ENCODE measurements around the gene MAD2L1BP.

DNA sequence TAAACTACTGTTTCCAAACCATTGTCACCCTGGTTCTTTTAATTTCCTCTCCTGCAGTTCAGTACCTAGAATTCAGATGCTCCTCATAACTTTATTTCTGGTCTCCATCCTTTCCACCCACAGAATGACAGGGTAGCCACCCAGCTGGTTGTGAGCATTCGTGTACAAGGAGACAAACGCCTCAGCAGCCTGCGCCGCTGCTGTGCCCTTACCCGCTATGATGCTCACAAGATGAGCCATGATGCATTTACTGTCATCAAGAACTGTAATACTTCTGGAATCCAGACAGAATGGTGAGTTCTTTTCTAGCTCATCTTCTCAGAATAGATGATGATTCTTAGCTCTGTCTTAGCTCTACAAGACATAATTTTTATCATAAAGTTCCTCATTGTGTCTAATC, 25.2 kb upstream of the MAD2L1BP start:
- TF ChIP-seq JUN (CRISPR knock-in tag; IDR thresholded peaks at IDR 0.05): no peak
- TF ChIP-seq, protein P1, sequence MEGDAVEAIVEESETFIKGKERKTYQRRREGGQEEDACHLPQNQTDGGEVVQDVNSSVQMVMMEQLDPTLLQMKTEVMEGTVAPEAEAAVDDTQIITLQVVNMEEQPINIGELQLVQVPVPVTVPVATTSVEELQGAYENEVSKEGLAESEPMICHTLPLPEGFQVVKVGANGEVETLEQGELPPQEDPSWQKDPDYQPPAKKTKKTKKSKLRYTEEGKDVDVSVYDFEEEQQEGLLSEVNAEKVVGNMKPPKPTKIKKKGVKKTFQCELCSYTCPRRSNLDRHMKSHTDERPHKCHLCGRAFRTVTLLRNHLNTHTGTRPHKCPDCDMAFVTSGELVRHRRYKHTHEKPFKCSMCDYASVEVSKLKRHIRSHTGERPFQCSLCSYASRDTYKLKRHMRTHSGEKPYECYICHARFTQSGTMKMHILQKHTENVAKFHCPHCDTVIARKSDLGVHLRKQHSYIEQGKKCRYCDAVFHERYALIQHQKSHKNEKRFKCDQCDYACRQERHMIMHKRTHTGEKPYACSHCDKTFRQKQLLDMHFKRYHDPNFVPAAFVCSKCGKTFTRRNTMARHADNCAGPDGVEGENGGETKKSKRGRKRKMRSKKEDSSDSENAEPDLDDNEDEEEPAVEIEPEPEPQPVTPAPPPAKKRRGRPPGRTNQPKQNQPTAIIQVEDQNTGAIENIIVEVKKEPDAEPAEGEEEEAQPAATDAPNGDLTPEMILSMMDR (IDR thresholded peaks at IDR 0.05): no peak
- TF ChIP-seq, protein P2, sequence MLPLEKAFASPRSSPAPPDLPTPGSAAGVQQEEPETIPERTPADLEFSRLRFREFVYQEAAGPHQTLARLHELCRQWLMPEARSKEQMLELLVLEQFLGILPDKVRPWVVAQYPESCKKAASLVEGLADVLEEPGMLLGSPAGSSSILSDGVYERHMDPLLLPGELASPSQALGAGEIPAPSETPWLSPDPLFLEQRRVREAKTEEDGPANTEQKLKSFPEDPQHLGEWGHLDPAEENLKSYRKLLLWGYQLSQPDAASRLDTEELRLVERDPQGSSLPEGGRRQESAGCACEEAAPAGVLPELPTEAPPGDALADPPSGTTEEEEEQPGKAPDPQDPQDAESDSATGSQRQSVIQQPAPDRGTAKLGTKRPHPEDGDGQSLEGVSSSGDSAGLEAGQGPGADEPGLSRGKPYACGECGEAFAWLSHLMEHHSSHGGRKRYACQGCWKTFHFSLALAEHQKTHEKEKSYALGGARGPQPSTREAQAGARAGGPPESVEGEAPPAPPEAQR (CRISPR knock-in tag; IDR thresholded peaks at IDR 0.05): no peak
- TF ChIP-seq, protein P3, sequence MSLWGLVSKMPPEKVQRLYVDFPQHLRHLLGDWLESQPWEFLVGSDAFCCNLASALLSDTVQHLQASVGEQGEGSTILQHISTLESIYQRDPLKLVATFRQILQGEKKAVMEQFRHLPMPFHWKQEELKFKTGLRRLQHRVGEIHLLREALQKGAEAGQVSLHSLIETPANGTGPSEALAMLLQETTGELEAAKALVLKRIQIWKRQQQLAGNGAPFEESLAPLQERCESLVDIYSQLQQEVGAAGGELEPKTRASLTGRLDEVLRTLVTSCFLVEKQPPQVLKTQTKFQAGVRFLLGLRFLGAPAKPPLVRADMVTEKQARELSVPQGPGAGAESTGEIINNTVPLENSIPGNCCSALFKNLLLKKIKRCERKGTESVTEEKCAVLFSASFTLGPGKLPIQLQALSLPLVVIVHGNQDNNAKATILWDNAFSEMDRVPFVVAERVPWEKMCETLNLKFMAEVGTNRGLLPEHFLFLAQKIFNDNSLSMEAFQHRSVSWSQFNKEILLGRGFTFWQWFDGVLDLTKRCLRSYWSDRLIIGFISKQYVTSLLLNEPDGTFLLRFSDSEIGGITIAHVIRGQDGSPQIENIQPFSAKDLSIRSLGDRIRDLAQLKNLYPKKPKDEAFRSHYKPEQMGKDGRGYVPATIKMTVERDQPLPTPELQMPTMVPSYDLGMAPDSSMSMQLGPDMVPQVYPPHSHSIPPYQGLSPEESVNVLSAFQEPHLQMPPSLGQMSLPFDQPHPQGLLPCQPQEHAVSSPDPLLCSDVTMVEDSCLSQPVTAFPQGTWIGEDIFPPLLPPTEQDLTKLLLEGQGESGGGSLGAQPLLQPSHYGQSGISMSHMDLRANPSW (CRISPR knock-in tag; conservative IDR thresholded peaks at IDR 0.05; ENCODE audit: low read depth): no peak
- no peak for TF ChIP-seq ESRRA (CRISPR knock-in tag; IDR thresholded peaks at IDR 0.05; ENCODE audit: borderline replicate concordance)

All from WTC11 (cell line).